Measurements from ENCODE around the gene BRSK2.

BRSK2 gene

GRCh38 chr11:1359556-1359955 is 30.2 kb upstream of the BRSK2 start:
- H3K27me3 ChIP-seq (replicated peaks; ENCODE audit: control insufficient read depth, insufficient read depth, low read length), result no peaks in the 10 kb centered on the region; the same call in 1 of the 2 replicates
- no peak overlapping the region for H3K4me3 ChIP-seq (replicated peaks; ENCODE audit: low read depth, low read length)
- TF ChIP-seq CTCF (IDR thresholded peaks at IDR 0.05; ENCODE audit: insufficient read depth, low read length, poor library complexity, severe bottlenecking), result no peak
- H3K36me3 ChIP-seq (ENCODE audit: control insufficient read depth, insufficient read depth, low read length), result no peaks in the 10 kb centered on the region
- no peak for DNase-seq (ENCODE audit: extremely low read depth, insufficient read length)

GRCh38 chr11:1360181-1360834 is 29.4 kb upstream of the BRSK2 start:
- no peaks in the 10 kb centered on the region for H3K36me3 ChIP-seq (ENCODE audit: control insufficient read depth, insufficient read depth, low read length)
- H3K27me3 ChIP-seq (replicated peaks; ENCODE audit: control insufficient read depth, insufficient read depth, low read length), result no peaks in the 10 kb centered on the region; the same call in 1 of the 2 replicates
- TF ChIP-seq CTCF (IDR thresholded peaks at IDR 0.05; ENCODE audit: insufficient read depth, low read length, poor library complexity, severe bottlenecking), result no peak
- no peak for DNase-seq (ENCODE audit: extremely low read depth, insufficient read length)
- H3K4me3 ChIP-seq (replicated peaks; ENCODE audit: low read depth, low read length), result no peak overlapping the region

GRCh38 chr11:1360835-1361357 is 28.8 kb upstream of the BRSK2 start:
- Histone ChIP-seq H3K36me3 (ENCODE audit: control insufficient read depth, insufficient read depth, low read length) (no peaks in the 10 kb centered on the region), H3K27me3 (replicated peaks; ENCODE audit: control insufficient read depth, insufficient read depth, low read length) (no peaks in the 10 kb centered on the region; the same call in 1 of the 2 replicates), H3K4me3 (replicated peaks; ENCODE audit: low read depth, low read length) (no peak overlapping the region)
- TF ChIP-seq CTCF (IDR thresholded peaks at IDR 0.05; ENCODE audit: insufficient read depth, low read length, poor library complexity, severe bottlenecking), result no peak
- no peak for DNase-seq (ENCODE audit: extremely low read depth, insufficient read length)

- Histone ChIP-seq H3K4me3 (replicated peaks; ENCODE audit: low read depth, low read length) (no peak overlapping the region), H3K36me3 (ENCODE audit: control insufficient read depth, insufficient read depth, low read length) (no peaks in the 10 kb centered on the region), H3K27me3 (replicated peaks; ENCODE audit: control insufficient read depth, insufficient read depth, low read length) (no peaks in the 10 kb centered on the region; the same call in 1 of the 2 replicates)
- no peak for DNase-seq (ENCODE audit: extremely low read depth, insufficient read length)
- TF ChIP-seq CTCF (IDR thresholded peaks at IDR 0.05; ENCODE audit: insufficient read depth, low read length, poor library complexity, severe bottlenecking), result no peak
Measured at GRCh38 chr11:1361882-1362281, 27.9 kb upstream of the BRSK2 start.

GRCh38 chr11:1367721-1368120 is 22.0 kb upstream of the BRSK2 start:
- no peaks in the 10 kb centered on the region for H3K36me3 ChIP-seq (ENCODE audit: control insufficient read depth, insufficient read depth, low read length)
- no peaks in the 10 kb centered on the region for H3K27me3 ChIP-seq (replicated peaks; ENCODE audit: control insufficient read depth, insufficient read depth, low read length)
- no peak for TF ChIP-seq CTCF (IDR thresholded peaks at IDR 0.05; ENCODE audit: insufficient read depth, low read length, poor library complexity, severe bottlenecking)
- no peak overlapping the region for H3K4me3 ChIP-seq (replicated peaks; ENCODE audit: low read depth, low read length)
- no peak for DNase-seq (ENCODE audit: extremely low read depth, insufficient read length)

Measured in GM06990 (cell line).